K562 (cell line): Measurements from ENCODE around the gene OR2V2. TPM values are rescaled to one million over a fixed set of nuclear protein-coding genes. Genes with fewer than 3 reads are reported as not detected.

Source experiments
- ATAC-seq: fragments of 200-7000 bp; cut with Tn5 transposase; 3 replicates; pipeline ENCODE4 v1.9.1; 2020; ENCODE audit warnings: moderate library complexity
- BruUV-seq: library from RNA; stranded (reverse); fragments of 400-500 nt; replicated peaks from 2 replicates; lab custom pipeline; 2021; lab: Mats Ljungman, UMichigan
- CTCF ChIA-PET: fragments of 300-600 bp; formaldehyde crosslinking; extraction: SDS; loops from one replicate; lab custom pipeline; 2021; ENCODE audit warnings: low intra/inter-chr PET ratio; lab: Yijun Ruan, JAX
- POLR2A ChIA-PET: fragments of 300-600, 350-650 bp; sonication (Branson Sonifier 250); formaldehyde crosslinking; extraction: SDS; loops from one replicate; lab custom pipeline; 2021; ENCODE audit warnings: antibody characterized with exemption, inconsistent platforms; lab: Yijun Ruan, JAX
- DNase-seq, 4 experiments: peaks; one replicate each; pipeline versions ENCODE4 v3.0.0 to v3.0.0-alpha.2; 2011 to 2018; ENCODE audit warnings: low spot score in 3 of 4, mixed read lengths in 3 of 4; ENCODE audit errors: extremely low read depth in 1 of 4
- FAIRE-seq: peaks from 2 replicates; lab custom pipeline; 2011; peaks lifted over from hg19 to GRCh38; lab: Jason Lieb, UNC
- H2AFZ ChIP-seq: 2 replicates; pipeline ENCODE4 v1.6.0; 2011; ENCODE audit warnings: low read depth, low read length, control low read depth, inconsistent platforms
- H3K27ac ChIP-seq: fragments of 200-600 bp; 3 replicates; pipeline ENCODE4 v1.8.0; 2011; ENCODE audit warnings: low read depth, mild to moderate bottlenecking, control low read depth, inconsistent platforms, low read length, moderate library complexity, mixed read lengths; ENCODE audit errors: extremely low read depth
- H3K27me3 ChIP-seq, 2 experiments: fragments of 300-600 bp in 1 of 2; 2 replicates in 1 of 2; 3 replicates in 1 of 2; pipeline versions ENCODE4 v1.6.0 to v1.8.0; 2011; ENCODE audit warnings: inconsistent platforms in 2 of 2, low read length in 2 of 2, mild to moderate bottlenecking in 1 of 2, mixed read lengths in 1 of 2, moderate library complexity in 1 of 2; ENCODE audit not compliant: control insufficient read depth in 2 of 2, insufficient read depth in 2 of 2
- H3K36me3 ChIP-seq: fragments of 300-600 bp; 3 replicates; pipeline ENCODE4 v1.8.0; 2011; ENCODE audit warnings: mild to moderate bottlenecking, low read length, inconsistent platforms; ENCODE audit not compliant: control insufficient read depth, insufficient read depth
- H3K4me1 ChIP-seq, 2 experiments: fragments of 200-600 bp in 1 of 2; replicated peaks in 1 of 2; 2 replicates in 1 of 2; 3 replicates in 1 of 2; pipeline versions ENCODE4 v1.5.1 to v1.8.0; 2011; ENCODE audit warnings: inconsistent platforms in 2 of 2, low read length in 2 of 2, mild to moderate bottlenecking in 1 of 2, mixed read lengths in 1 of 2, moderate library complexity in 1 of 2; ENCODE audit not compliant: control insufficient read depth in 2 of 2, insufficient read depth in 2 of 2
- H3K4me2 ChIP-seq: 2 replicates; pipeline ENCODE4 v1.6.1; 2011; ENCODE audit warnings: low read length, control low read depth, inconsistent platforms, mixed read lengths; ENCODE audit not compliant: insufficient read depth
- H3K4me3 ChIP-seq: fragments of 200-600 bp; sonication (generic), shearing (Covaris generic); 2 replicates; pipeline ENCODE4 v1.5.1; 2016; ENCODE audit warnings: control low read depth, inconsistent platforms
- H3K79me2 ChIP-seq: fragments of 200-600 bp; 3 replicates; pipeline ENCODE4 v1.8.0; 2011; ENCODE audit warnings: low read length, inconsistent platforms; ENCODE audit not compliant: control insufficient read depth, insufficient read depth
- H3K9ac ChIP-seq, 2 experiments: 2 replicates each; pipeline versions ENCODE4 v1.6.0 to v1.6.1; 2011; ENCODE audit warnings: low read depth in 2 of 2, low read length in 2 of 2, control low read depth in 1 of 2, inconsistent platforms in 1 of 2, mild to moderate bottlenecking in 1 of 2, mixed read lengths in 1 of 2; ENCODE audit not compliant: insufficient read depth in 1 of 2
- H3K9me1 ChIP-seq: one replicate; pipeline ENCODE4 v1.6.0; 2011; ENCODE audit warnings: inconsistent platforms, mild to moderate bottlenecking, low read length, moderate library complexity; ENCODE audit not compliant: control insufficient read depth, insufficient read depth
- H3K9me3 ChIP-seq: replicated peaks from 2 replicates; pipeline ENCODE4 v1.5.1; 2011; ENCODE audit warnings: low read depth, low read length, inconsistent platforms; ENCODE audit not compliant: control insufficient read depth, insufficient read depth
- H4K20me1 ChIP-seq: replicated peaks from 2 replicates; pipeline ENCODE4 v1.6.1; 2011; ENCODE audit warnings: low read length, inconsistent platforms, mixed read lengths; ENCODE audit not compliant: control insufficient read depth, insufficient read depth
- ARNT ChIP-seq, 2 experiments: fragments of 450-650 bp; IDR thresholded peaks; 2 replicates each; pipeline ENCODE4 v1.6.1; 2016; ENCODE audit warnings: mild to moderate bottlenecking in 1 of 2
- BRD9 ChIP-seq: fragments of 450-650 bp; IDR thresholded peaks from 2 replicates; pipeline ENCODE4 v1.6.1; 2018; ENCODE audit warnings: low read depth; ENCODE audit not compliant: partially characterized antibody
- ERF ChIP-seq: fragments of 450-650 bp; formaldehyde crosslinking; IDR thresholded peaks from 2 replicates; pipeline ENCODE4 v1.4.0; 2020; ENCODE audit warnings: mild to moderate bottlenecking, mixed read lengths
- ESRRA ChIP-seq: fragments of 450-650 bp; IDR thresholded peaks from 2 replicates; pipeline ENCODE4 v1.6.1; 2014; ENCODE audit warnings: low read depth, mild to moderate bottlenecking, moderate library complexity, borderline replicate concordance
- FOSL1 ChIP-seq: fragments of 200-800 bp; sonication (Bioruptor generic); conservative IDR thresholded peaks from 2 replicates; pipeline ENCODE4 v1.6.1; 2016; ENCODE audit warnings: missing genetic modification characterization, missing compliant biosample characterization
- FOXK2 ChIP-seq, 2 experiments: fragments of 450-650 bp; IDR thresholded peaks in 1 of 2; conservative IDR thresholded peaks in 1 of 2; 2 replicates each; pipeline ENCODE4 v1.6.1; 2016; ENCODE audit warnings: low read depth in 2 of 2, mild to moderate bottlenecking in 1 of 2
- MECOM ChIP-seq: fragments of 250-450 bp; sonication (Bioruptor Pico); IDR thresholded peaks from 2 replicates; pipeline ENCODE4 v1.8.0; 2022; ENCODE audit warnings: inconsistent platforms
- POLR2AphosphoS5 ChIP-seq: IDR thresholded peaks from 2 replicates; pipeline ENCODE4 v1.6.1; 2011; ENCODE audit warnings: mild to moderate bottlenecking, low read depth, low read length, moderate library complexity; ENCODE audit not compliant: control insufficient read depth, insufficient read depth
- RFX5 ChIP-seq: IDR thresholded peaks from 2 replicates; pipeline ENCODE4 v1.6.1; 2011; ENCODE audit warnings: low read depth, mild to moderate bottlenecking, improper control_type of control experiment, low read length
- RNF2 ChIP-seq: sonication (generic); IDR thresholded peaks from 2 replicates; pipeline ENCODE4 v1.6.1; 2016
- WGBS: fragments of 100-300 bp; shearing (Covaris generic); methylation state at CpG from one replicate; pipeline ENCODE4 v1.1.6; 2016; ENCODE audit warnings: low coverage, mixed read lengths; ENCODE audit not compliant: insufficient coverage; ENCODE audit errors: missing lambda C conversion rate; 5-methylcytosine and 5-hydroxymethylcytosine counted together
- in situ Hi-C: fragments of 300-500 bp; cut with MboI; formaldehyde crosslinking; loops from 4 replicates; pipeline ENCODE4 v1.15.0; 2018; ENCODE audit warnings: inconsistent platforms, mixed read lengths
- intact Hi-C: fragments of 100-400 bp; cut with micrococcal nuclease; formaldehyde crosslinking; loops from 2 replicates; pipeline ENCODE4 v1.14.2; 2022
- polyA plus RNA-seq, 8 experiments: library from polyadenylated mRNA; depleted of rRNA in 4 of 8; stranded (reverse) in 5 of 8; unstranded in 3 of 8; fragments of >200 nt; fragmentation: Nextera tagmentation in 2 of 8; fragmentation: Illumina TruSeq in 1 of 8; extraction: Ambion mirVana in 2 of 8; extraction: Trizol in 1 of 8; gene quantifications; 2 replicates each; pipeline versions ENCODE4 v1.2.1 to v1.2.3, GENCODE V29; 2011 to 2014; ENCODE audit warnings: inconsistent platforms in 1 of 8, missing spikeins in 1 of 8
- total RNA-seq, 7 experiments: library from RNA; depleted of rRNA in 6 of 7; stranded (reverse); fragments of >200 nt in 6 of 7; fragmentation: Illumina TruSeq in 2 of 7; extraction: Trizol in 2 of 7; gene quantifications; 2 replicates each; pipeline versions ENCODE4 v1.2.1 to v1.2.3, GENCODE V29; 2011 to 2021; ENCODE audit warnings: low replicate concordance in 1 of 7
- TF ChIP-seq, protein P1 (sequence below): fragments of 250-450 bp; sonication (Bioruptor Pico); IDR thresholded peaks from 2 replicates; pipeline ENCODE4 v1.5.0; 2020; ENCODE audit warnings: mild to moderate bottlenecking
- TF ChIP-seq, protein P2 (sequence below), 2 experiments: fragments of 450-650 bp in 1 of 2; sonication (generic) in 1 of 2; formaldehyde crosslinking in 1 of 2; IDR thresholded peaks in 1 of 2; conservative IDR thresholded peaks in 1 of 2; 2 replicates each; pipeline versions ENCODE4 v1.6.1 to v1.8.1; 2016 to 2023; ENCODE audit warnings: mild to moderate bottlenecking in 2 of 2, moderate library complexity in 2 of 2, inconsistent platforms in 1 of 2, missing genetic modification reagents in 1 of 2
- TF ChIP-seq, protein P3 (sequence below): fragments of 150-350 bp; IDR thresholded peaks from 2 replicates; pipeline ENCODE4 v1.6.1; 2014; ENCODE audit warnings: low read depth, mild to moderate bottlenecking, low read length, borderline replicate concordance

Gene OR2V2
- total and polyA plus RNA-seq, 9 of the 15 experiments (the other 6 are each of a cell fraction or from before 2014, with no cell fraction given) = 0.01 TPM; not detected in 8

DNA sequence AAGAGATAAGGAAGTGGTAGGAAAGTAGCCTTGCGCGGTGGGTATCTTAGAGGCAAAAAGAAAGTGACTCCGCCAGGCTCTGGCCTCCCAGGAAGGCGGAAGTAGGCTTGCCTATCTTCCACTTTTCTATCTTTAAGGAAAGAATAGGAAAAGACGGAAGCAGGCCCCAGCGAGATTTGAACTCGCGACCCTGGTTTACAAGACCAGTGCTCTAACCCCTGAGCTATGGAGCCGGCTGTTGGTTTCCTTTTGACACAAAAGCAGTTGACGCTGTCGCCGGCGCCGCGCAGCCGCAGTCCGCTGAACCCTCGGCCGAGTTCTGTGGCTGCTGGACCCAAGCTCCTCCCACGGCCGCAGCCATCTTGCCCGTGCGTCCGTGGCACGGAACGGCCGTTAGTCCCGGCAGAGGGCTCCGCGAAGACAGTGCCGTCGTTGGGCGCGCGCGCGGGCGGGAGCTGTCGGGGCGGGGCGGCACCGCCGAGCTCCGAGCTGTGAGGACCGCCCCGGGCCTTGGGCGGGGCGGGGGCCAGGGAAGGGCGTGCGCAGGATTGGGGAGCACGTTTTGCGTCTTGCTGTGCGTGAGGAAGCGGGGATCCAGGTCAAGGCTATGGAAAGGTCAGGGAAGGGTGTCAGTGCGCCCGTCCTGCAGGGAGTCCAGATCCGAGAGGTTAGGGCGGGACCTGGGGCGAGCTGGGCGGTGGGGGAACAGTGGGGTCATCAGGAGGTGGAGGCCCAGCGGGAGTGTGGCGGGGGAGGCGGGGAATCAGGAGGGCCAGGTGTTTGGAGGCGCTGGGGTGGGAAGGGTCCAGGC is 44.3 kb downstream of the OR2V2 start:
- H3K9me1 ChIP-seq = no peaks in the 10 kb centered on the region
- peak overlapping the region; percentile 95 to 96 for H3K9ac ChIP-seq
- BruUV-seq = TSS peak; percentile 61
- DNase-seq (peak; percentile 84 to 96 (median 88)), FAIRE-seq (peak; percentile 72), ATAC-seq (peak; percentile 77)
- intact Hi-C loops = loop anchor here (1.0 kb wide), 2 partner anchors 16 to 32 kb away; partner anchors contain the start of gene TRIM41
- peak overlapping the region; percentile 91 for H3K27ac ChIP-seq
- H3K4me2 ChIP-seq = peak overlapping the region; percentile 99
- H3K27me3 ChIP-seq = no peaks in the 10 kb centered on the region
- peaks cover 26 to 68% of the 10 kb centered on the region in 2 experiments; a peak in 4 of 5 replicates for H3K4me1 ChIP-seq
- no peaks in the 10 kb centered on the region; the same call in 2 of the 3 replicates for H3K36me3 ChIP-seq
- no peaks in the 10 kb centered on the region for H3K9me3 ChIP-seq
- H2AFZ ChIP-seq = peak overlapping the region; percentile 87
- POLR2A ChIA-PET = interaction anchor here (0.5 to 6.7 kb wide), 12 partner anchors 12 to 60 kb away, joined by 3 to 69 read pairs (median 4); partner anchors contain the start of genes RACK1 and TRIM7
- WGBS = under 1% methylated on average over 38 of the region's 64 CpGs
- in situ Hi-C loops = no loop called here
- H3K4me3 ChIP-seq = peak overlapping the region; percentile 67
- CTCF ChIA-PET = interaction anchor here (0.6 kb wide), 1 partner anchor 8 kb away, joined by 3 read pairs; no protein-coding TSS in a partner anchor
- H4K20me1 ChIP-seq = 0 out of 2 replicates have a peak, but pooled peaks cover 3% of the 10 kb centered on the region
- H3K79me2 ChIP-seq = peaks cover 13% of the 10 kb centered on the region
- TF ChIP-seq, protein P1, sequence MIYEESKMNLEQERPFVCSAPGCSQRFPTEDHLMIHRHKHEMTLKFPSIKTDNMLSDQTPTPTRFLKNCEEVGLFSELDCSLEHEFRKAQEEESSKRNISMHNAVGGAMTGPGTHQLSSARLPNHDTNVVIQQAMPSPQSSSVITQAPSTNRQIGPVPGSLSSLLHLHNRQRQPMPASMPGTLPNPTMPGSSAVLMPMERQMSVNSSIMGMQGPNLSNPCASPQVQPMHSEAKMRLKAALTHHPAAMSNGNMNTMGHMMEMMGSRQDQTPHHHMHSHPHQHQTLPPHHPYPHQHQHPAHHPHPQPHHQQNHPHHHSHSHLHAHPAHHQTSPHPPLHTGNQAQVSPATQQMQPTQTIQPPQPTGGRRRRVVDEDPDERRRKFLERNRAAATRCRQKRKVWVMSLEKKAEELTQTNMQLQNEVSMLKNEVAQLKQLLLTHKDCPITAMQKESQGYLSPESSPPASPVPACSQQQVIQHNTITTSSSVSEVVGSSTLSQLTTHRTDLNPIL (CRISPR knock-in tag) = no peak
- TF ChIP-seq MECOM (CRISPR knock-in tag) (no peak), BRD9 (peak; percentile 95), FOSL1 (tag) (0 out of 2 replicates have a peak, but pooled peaks have one; percentile 28), RFX5 (peak; percentile 61; the same call in 1 of the 2 replicates), ARNT (IDR thresholded peaks at IDR 0.05) (peak; percentile 66 to 74; a peak in 1 of 4 replicates), ERF (CRISPR knock-in tag) (peak; percentile 76; the same call in 1 of the 2 replicates), FOXK2 (conservative IDR thresholded peaks at IDR 0.05 in 1 of 2, IDR thresholded peaks at IDR 0.05 in 1 of 2; ENCODE audit: low read depth in 2 of 2) (peak in 1 of 2 experiments; percentile 70; a peak in 2 of 4 replicates), RNF2 (peak; percentile 75), ESRRA (peak; percentile 83), POLR2AphosphoS5 (peak; percentile 70)
- TF ChIP-seq, protein P2, sequence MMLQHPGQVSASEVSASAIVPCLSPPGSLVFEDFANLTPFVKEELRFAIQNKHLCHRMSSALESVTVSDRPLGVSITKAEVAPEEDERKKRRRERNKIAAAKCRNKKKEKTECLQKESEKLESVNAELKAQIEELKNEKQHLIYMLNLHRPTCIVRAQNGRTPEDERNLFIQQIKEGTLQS (IDR thresholded peaks at IDR 0.05) = no peak
- TF ChIP-seq, protein P2 (CRISPR knock-in tag; conservative IDR thresholded peaks at IDR 0.05) = no peak
- TF ChIP-seq, protein P3, sequence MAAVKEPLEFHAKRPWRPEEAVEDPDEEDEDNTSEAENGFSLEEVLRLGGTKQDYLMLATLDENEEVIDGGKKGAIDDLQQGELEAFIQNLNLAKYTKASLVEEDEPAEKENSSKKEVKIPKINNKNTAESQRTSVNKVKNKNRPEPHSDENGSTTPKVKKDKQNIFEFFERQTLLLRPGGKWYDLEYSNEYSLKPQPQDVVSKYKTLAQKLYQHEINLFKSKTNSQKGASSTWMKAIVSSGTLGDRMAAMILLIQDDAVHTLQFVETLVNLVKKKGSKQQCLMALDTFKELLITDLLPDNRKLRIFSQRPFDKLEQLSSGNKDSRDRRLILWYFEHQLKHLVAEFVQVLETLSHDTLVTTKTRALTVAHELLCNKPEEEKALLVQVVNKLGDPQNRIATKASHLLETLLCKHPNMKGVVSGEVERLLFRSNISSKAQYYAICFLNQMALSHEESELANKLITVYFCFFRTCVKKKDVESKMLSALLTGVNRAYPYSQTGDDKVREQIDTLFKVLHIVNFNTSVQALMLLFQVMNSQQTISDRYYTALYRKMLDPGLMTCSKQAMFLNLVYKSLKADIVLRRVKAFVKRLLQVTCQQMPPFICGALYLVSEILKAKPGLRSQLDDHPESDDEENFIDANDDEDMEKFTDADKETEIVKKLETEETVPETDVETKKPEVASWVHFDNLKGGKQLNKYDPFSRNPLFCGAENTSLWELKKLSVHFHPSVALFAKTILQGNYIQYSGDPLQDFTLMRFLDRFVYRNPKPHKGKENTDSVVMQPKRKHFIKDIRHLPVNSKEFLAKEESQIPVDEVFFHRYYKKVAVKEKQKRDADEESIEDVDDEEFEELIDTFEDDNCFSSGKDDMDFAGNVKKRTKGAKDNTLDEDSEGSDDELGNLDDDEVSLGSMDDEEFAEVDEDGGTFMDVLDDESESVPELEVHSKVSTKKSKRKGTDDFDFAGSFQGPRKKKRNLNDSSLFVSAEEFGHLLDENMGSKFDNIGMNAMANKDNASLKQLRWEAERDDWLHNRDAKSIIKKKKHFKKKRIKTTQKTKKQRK = no peak
